Suprapubic skin (tissue), 3 donors: Measurements from ENCODE around the gene C20orf141.

ENCODE experiments used
- EP300 ChIP-seq: sonication (generic); formaldehyde crosslinking; IDR thresholded peaks from one replicate; pipeline ENCODE4 v1.6.1; 2017; ENCODE audit warnings: antibody characterized with exemption
- TF ChIP-seq, protein P1 (sequence below), 2 donors: fragments of 200-600 bp in 1 of 2; fragments of 450-650 bp in 1 of 2; sonication (generic) in 1 of 2; IDR thresholded peaks; one replicate each; pipeline ENCODE4 v1.5.1; 2016 to 2019; ENCODE audit warnings: antibody characterized with exemption in 2 of 2, mild to moderate bottlenecking in 1 of 2, moderate library complexity in 1 of 2

DNA sequence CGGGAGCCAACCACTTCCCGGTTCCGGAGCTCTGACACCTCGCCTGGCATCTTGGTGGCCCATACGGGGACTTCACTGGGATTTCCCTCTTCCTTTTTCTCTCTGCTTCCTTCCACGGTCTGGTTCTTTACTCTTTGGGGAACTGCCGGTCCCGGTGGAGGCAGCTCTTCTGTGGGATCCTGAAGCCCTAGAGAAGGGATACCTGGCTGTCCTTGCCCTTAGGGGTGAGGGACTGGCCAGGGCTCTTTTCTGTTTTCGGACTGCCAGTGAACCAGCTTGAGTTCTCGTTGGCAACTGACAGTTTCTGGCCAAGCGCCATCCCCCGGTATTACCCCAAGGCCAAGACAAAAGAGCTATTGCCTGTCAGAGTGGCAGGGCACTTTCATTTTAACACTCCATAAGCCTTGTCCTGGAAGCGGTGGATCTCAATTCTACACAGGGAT, 13.5 kb upstream of the C20orf141 start:
- TF ChIP-seq, protein P1, sequence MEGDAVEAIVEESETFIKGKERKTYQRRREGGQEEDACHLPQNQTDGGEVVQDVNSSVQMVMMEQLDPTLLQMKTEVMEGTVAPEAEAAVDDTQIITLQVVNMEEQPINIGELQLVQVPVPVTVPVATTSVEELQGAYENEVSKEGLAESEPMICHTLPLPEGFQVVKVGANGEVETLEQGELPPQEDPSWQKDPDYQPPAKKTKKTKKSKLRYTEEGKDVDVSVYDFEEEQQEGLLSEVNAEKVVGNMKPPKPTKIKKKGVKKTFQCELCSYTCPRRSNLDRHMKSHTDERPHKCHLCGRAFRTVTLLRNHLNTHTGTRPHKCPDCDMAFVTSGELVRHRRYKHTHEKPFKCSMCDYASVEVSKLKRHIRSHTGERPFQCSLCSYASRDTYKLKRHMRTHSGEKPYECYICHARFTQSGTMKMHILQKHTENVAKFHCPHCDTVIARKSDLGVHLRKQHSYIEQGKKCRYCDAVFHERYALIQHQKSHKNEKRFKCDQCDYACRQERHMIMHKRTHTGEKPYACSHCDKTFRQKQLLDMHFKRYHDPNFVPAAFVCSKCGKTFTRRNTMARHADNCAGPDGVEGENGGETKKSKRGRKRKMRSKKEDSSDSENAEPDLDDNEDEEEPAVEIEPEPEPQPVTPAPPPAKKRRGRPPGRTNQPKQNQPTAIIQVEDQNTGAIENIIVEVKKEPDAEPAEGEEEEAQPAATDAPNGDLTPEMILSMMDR (IDR thresholded peaks at IDR 0.05), result no peak
- TF ChIP-seq EP300, result no peak
